MCF 10A (cell line): ENCODE data around the gene ERBB3. TPM values are rescaled to one million over a fixed set of nuclear protein-coding genes. Genes with fewer than 3 reads are reported as not detected.
A peak's percentile ranks its signal among the peaks of the same experiment; 100 is the strongest.

ENCODE experiments used
- BruUV-seq: library from RNA; stranded (reverse); fragments of 400-500 nt; replicated peaks from 2 replicates; lab custom pipeline; 2021; lab: Mats Ljungman, UMichigan
- CTCF ChIA-PET: fragments of 300-600 bp; sonication (Branson Sonifier 250); formaldehyde crosslinking; extraction: SDS; loops from one replicate; lab custom pipeline; 2021; ENCODE audit warnings: antibody characterized with exemption, inconsistent platforms; lab: Yijun Ruan, JAX
- POLR2A ChIA-PET: fragments of 300-600, 350-650 bp; sonication (Branson Sonifier 250); formaldehyde crosslinking; extraction: SDS; loops from one replicate; lab custom pipeline; 2020; ENCODE audit warnings: antibody characterized with exemption, inconsistent platforms; lab: Yijun Ruan, JAX
- DNase-seq: peaks from one replicate; pipeline ENCODE4 v3.0.0-alpha.2; 2018; ENCODE audit not compliant: unreplicated experiment
- H3K27ac Mint-ChIP-seq: one replicate; pipeline ENCODE4 v1.8.0; 2022; ENCODE audit warnings: mild to moderate bottlenecking, low read depth, mixed read lengths; ENCODE audit not compliant: unreplicated experiment
- H3K27me3 Mint-ChIP-seq: one replicate; pipeline ENCODE4 v1.8.0; 2022; ENCODE audit warnings: mixed read lengths; ENCODE audit not compliant: insufficient read depth, unreplicated experiment
- H3K36me3 Mint-ChIP-seq: one replicate; pipeline ENCODE4 v1.8.0; 2022; ENCODE audit warnings: mild to moderate bottlenecking, moderate library complexity, mixed read lengths; ENCODE audit not compliant: insufficient read depth, unreplicated experiment
- H3K4me1 Mint-ChIP-seq: one replicate; pipeline ENCODE4 v1.8.0; 2022; ENCODE audit warnings: mixed read lengths; ENCODE audit not compliant: insufficient read depth, unreplicated experiment
- H3K4me3 Mint-ChIP-seq: one replicate; pipeline ENCODE4 v1.8.0; 2022; ENCODE audit warnings: mild to moderate bottlenecking, moderate library complexity, mixed read lengths; ENCODE audit not compliant: unreplicated experiment
- H3K9me3 Mint-ChIP-seq: one replicate; pipeline ENCODE4 v1.8.0; 2022; ENCODE audit warnings: mixed read lengths; ENCODE audit not compliant: unreplicated experiment
- intact Hi-C: fragments of 100-400 bp; cut with micrococcal nuclease; formaldehyde crosslinking; loops from 2 replicates; pipeline ENCODE4 v1.14.1; 2022
- total RNA-seq: library from RNA; stranded (reverse); gene quantifications from 2 replicates; pipeline ENCODE4 v1.2.3, GENCODE V29; 2022
- TF ChIP-seq, protein P1 (sequence below): fragments of 200-600 bp; IDR thresholded peaks from one replicate; pipeline ENCODE4 v1.8.0; 2022; ENCODE audit warnings: antibody characterized with exemption, mild to moderate bottlenecking; ENCODE audit not compliant: unreplicated experiment

ERBB3 gene
- total RNA-seq, 1 experiment from 2014 or later = 3.7 TPM

DNA sequence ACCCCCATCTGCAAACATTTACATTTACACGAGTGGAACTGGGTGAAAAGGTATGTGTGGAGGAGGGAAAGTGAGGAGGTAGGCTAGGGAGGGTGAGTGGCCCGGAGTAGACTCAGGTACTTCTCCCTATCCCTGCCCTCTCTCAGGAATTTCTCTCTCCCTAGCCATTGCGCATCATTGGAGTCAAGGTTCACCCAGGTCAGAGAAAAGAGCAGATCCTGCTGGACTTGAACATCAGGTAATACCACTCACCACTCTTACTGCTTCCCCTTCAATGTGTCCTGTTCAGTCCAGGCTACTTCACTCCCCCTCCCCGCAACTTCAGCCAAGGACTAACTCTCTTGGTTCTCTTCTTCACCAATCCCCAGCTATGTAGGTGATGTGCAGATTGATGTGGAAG, 50.9 kb downstream of the ERBB3 start:
- Mint-ChIP-seq H3K27me3 (no peaks in the 10 kb centered on the region), H3K4me1 (peaks cover 25% of the 10 kb centered on the region), H3K9me3 (no peaks in the 10 kb centered on the region), H3K36me3 (peaks cover 62% of the 10 kb centered on the region), H3K27ac (no peak overlapping the region), H3K4me3 (peak overlapping the region; percentile 84)
- no TSS peak for BruUV-seq
- POLR2A ChIA-PET = interaction anchor here (1.0 to 5.5 kb wide), 5 partner anchors 9 to 59 kb away, joined by 3 to 165 read pairs (median 6); partner anchors contain the start of genes MYL6B, RPL41, SMARCC2 and ZC3H10
- DNase-seq = no peak
- CTCF ChIA-PET = interaction anchor here (1.0 to 2.7 kb wide), 3 partner anchors 12 to 57 kb away, joined by 3 to 11 read pairs (median 7); partner anchors contain the start of gene ZC3H10
- intact Hi-C loops = no loop called here
- TF ChIP-seq, protein P1, sequence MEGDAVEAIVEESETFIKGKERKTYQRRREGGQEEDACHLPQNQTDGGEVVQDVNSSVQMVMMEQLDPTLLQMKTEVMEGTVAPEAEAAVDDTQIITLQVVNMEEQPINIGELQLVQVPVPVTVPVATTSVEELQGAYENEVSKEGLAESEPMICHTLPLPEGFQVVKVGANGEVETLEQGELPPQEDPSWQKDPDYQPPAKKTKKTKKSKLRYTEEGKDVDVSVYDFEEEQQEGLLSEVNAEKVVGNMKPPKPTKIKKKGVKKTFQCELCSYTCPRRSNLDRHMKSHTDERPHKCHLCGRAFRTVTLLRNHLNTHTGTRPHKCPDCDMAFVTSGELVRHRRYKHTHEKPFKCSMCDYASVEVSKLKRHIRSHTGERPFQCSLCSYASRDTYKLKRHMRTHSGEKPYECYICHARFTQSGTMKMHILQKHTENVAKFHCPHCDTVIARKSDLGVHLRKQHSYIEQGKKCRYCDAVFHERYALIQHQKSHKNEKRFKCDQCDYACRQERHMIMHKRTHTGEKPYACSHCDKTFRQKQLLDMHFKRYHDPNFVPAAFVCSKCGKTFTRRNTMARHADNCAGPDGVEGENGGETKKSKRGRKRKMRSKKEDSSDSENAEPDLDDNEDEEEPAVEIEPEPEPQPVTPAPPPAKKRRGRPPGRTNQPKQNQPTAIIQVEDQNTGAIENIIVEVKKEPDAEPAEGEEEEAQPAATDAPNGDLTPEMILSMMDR = no peak

DNA sequence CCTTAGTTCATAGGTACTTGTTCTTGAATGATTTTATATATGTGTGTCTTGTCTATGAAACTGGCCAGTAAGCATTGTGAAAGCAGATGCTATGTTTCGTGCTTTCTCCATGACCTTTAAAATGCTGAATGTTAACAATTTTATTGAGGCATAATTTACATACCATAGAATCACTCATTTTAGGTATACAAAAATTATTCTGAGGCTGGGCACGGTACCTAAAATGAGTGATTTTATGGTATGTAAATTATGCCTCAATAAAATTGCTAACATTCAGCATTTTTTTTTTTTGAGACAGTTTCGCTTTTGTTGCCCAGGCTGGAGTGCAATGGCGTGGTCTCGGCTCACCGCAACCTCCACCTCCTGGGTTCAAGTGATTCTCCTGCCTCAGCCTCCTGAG, 54.9 kb downstream of the ERBB3 start:
- TF ChIP-seq, protein P1 = no peak
- no peaks in the 10 kb centered on the region for H3K27me3 Mint-ChIP-seq
- ChIA-PET POLR2A (interaction anchor here (0.8 kb wide), 1 partner anchor 19 kb away, joined by 3 read pairs; no protein-coding TSS in a partner anchor), CTCF (no interaction called here)
- DNase-seq = no peak
- H3K36me3 Mint-ChIP-seq = peaks cover 95% of the 10 kb centered on the region
- no TSS peak for BruUV-seq
- H3K27ac Mint-ChIP-seq = no peak overlapping the region
- H3K9me3 Mint-ChIP-seq = no peaks in the 10 kb centered on the region
- no peak overlapping the region for H3K4me3 Mint-ChIP-seq
- intact Hi-C loops = no loop called here
- peaks cover 6% of the 10 kb centered on the region for H3K4me1 Mint-ChIP-seq

DNA sequence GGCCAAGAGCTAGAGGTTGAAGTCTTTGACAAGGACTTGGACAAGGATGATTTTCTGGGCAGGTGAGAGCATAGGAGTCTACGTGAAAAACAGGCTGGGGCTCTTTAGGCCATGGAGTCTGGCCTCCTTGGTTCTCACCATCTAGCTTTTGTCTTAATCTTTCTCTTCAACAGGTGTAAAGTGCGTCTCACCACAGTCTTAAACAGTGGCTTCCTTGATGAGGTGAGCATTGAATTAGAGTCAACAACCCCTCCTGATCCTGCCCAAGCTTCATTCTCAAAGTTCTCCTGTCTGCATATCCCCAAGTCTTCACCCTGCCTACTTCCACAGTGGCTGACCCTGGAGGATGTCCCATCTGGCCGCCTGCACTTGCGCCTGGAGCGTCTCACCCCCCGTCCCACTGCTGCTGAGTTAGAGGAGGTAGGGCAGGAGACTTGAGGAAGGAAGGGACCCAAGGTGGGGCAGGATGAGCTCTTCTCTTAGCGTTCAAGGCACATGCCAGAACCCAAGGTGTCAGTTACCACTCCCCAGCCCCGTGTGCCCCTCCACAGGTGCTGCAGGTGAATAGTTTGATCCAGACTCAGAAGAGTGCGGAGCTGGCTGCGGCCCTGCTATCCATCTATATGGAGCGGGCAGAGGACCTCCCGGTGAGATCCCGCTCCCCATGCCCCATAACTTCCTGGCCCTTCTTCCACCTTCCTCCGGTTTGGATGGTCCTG, 58.0 kb downstream of the ERBB3 start:
- CTCF ChIA-PET = interaction anchor here (0.7 to 1.0 kb wide), 4 partner anchors 11 to 27 kb away, joined by 3 to 4 read pairs (median 3); no protein-coding TSS in a partner anchor
- peaks cover 9% of the 10 kb centered on the region for H3K4me1 Mint-ChIP-seq
- H3K27me3 Mint-ChIP-seq = no peaks in the 10 kb centered on the region
- H3K36me3 Mint-ChIP-seq = peaks cover 94% of the 10 kb centered on the region
- H3K4me3 Mint-ChIP-seq = no peak overlapping the region
- TF ChIP-seq, protein P1 = no peak
- POLR2A ChIA-PET = interaction anchor here (1.3 to 3.4 kb wide), 3 partner anchors 9 to 14 kb away, joined by 3 to 20 read pairs (median 7); partner anchors contain the start of gene ESYT1
- H3K9me3 Mint-ChIP-seq = no peaks in the 10 kb centered on the region
- DNase-seq = no peak
- H3K27ac Mint-ChIP-seq = no peak overlapping the region
- BruUV-seq = no TSS peak
- intact Hi-C loops = no loop called here
